Activated CD8-positive, alpha-beta memory T cell treated with anti-CD3 and anti-CD28 coated beads, Interleukin-2, amount 50 U/mL, for 1 hour (primary cell): ENCODE measurements around the gene CCDC13.

Experiments
- DNase-seq: peaks from one replicate; pipeline ENCODE4 v3.0.0-alpha.2; 2020; ENCODE audit errors: extremely low read depth

Gene CCDC13

GRCh38 chr3:42796332-42796885 is 23.4 kb upstream of the CCDC13 start:
- DNase-seq: no peak

- no peak for DNase-seq
These were observed 22.6 kb upstream of the CCDC13 start for GRCh38 chr3:42795621-42796181.

DNA sequence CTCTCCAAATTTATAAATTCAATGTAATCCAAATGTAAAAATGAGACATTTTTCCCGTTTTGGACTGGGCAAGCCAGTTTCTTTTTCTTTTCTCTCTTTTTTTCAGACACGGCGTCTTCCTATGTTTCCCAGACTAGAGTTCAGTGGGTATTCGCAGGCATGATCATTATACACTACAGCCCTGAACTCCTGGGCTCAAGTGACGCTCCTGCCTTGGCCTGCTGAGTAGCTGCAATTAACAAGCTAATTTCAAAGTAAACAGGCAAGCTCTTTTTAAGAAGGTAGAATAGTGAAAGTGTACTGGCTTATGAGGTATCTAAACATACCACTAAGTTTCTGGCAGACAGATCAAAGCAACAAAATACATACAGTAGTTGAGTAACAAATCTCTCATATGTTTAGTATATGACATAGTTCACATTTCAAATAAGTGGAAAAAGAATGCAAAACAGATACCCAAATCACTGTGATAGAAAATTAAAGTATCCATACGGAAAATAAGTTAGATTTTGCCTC is 17.7 kb upstream of the CCDC13 start:
- DNase-seq: no peak

DNA sequence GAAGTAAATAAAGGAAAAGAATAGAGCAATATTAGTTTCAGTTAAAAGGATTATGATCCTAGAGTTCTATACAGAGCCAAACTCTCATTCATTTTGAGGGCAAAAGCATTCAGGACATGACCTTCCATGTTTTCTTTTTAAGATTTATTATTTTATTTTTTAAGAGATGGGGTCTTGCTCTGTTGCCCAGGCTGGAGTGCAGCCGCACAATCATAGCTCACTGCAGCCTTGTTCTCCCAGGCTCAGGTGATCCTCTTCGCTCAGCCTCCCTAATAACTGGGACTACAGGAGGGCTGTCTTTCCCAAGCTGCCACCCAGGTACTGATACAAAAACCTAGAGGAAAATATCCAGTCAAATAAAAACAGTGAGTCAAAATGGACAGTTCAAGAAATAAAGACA is 13.6 kb upstream of the CCDC13 start:
- no peak for DNase-seq

DNA sequence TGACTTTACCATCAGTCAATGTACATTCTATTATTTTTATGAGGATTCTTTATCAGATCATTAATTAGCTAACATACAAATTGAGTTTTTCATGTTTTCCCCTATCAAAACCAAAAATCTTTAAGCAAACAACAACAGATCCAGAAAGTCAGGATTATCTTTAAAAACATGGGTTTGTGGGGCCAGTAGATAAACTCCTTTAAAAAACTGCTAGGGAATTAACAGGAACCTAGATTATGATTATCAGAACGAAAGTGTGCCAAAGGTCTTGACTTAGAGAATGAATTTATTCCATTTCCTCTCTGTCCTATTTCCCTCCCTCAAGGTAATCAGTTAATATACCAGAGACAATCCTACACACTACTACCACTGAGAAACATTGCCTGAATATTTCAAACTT is 13.2 kb upstream of the CCDC13 start:
- no peak for DNase-seq

DNA sequence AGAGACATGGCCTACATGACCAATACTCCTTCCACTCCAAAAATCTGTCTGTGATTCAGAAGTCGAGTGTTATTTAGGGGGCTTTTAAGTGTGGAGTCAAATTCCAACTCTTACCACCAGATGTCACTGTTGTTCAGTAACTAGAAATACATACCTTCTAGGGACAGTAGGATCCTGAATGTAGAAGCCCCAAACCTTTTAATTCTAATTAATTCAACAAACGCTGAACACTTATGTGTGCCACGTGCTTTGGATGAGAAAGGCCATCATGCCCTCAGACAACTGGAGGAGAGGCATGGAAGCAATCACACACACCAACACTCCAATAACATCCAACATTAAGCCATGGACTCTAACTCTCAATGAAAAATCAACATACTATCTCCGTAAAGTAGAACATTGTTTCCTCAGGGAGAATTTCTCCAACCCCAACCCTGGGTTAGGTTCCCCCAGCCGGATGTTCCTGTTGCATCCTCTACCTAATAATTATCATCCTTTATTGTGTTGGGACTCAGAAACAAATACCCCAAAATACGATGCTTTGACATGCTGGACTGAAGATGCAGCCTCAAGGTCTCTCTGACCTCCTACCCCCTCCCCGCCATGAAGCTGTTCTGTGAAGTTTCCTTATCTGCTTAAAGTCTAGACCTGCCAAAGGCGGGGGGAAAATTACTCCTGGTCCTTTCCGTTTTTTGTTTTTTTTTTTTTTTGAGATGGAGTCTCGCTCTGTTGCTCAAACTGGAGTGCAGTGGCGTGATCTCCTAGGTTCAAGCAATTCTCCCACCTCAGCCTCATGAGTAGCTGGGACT is 8.0 kb upstream of the CCDC13 start:
- no peak for DNase-seq

DNA sequence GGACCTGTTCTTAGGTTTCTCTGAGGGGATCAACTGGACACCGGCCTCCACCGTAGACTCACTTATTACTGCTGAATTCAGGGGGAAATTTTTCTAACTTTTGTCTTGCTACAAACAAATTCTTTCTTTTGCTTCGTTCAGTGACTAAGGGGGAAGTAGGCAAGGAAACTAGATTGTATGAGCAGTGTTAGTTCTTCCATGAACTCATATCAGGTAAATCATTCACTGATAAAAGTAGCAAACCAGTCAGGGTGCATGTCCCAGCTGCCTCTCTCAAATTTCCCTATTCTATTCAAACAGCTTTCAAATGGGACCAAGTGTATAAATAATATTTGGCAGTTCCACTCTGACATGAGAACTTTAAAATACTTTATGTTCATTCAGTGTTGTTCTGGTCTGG is 7.3 kb upstream of the CCDC13 start:
- no peak for DNase-seq

- DNase-seq: no peak
These were observed 5.6 kb upstream of the CCDC13 start for GRCh38 chr3:42778644-42779043.

DNA sequence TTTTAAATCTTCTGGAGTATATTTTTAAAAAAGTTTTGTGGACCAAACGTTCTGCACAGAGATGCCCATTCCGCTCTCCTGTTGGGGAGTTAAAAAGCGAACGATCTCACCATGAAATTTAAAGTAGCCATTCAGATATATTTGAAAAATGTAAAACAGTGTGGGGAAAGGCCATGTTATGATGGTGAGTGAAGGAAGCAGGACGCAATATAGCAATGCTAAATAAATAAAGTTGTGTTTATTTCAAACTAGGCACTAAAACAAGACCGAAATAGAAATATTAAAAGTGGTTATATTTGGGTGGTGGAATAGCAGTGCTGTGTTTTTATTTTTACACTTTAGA is 327 bp upstream of the CCDC13 start:
- no peak for DNase-seq

- no peak for DNase-seq
These were observed 1.8 kb downstream of the CCDC13 start for GRCh38 chr3:42771271-42771670.

- DNase-seq: no peak
These were observed 3.4 kb downstream of the CCDC13 start for GRCh38 chr3:42769477-42770131.

- DNase-seq: no peak
These were observed 8.3 kb downstream of the CCDC13 start for GRCh38 chr3:42764561-42765295.

DNA sequence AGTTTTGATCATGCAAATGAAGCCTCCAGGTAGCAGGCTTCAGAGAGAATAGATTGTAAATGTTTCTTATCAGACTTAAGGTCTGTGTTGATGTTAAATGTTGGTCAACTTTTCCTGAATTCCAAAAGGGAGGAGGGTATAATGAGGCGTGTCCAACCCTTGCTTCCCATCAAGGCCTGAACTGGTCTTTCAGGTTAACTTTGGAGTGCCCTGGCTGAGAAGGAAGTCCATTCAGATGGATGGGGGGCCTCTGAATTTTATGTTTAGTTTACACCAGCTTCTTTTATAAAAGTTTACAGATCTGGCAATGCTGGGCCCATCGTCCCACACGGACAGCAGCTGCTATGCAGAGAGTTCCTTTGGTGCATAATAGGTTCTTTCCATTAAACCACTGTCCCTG is 8.9 kb downstream of the CCDC13 start:
- no peak for DNase-seq

DNA sequence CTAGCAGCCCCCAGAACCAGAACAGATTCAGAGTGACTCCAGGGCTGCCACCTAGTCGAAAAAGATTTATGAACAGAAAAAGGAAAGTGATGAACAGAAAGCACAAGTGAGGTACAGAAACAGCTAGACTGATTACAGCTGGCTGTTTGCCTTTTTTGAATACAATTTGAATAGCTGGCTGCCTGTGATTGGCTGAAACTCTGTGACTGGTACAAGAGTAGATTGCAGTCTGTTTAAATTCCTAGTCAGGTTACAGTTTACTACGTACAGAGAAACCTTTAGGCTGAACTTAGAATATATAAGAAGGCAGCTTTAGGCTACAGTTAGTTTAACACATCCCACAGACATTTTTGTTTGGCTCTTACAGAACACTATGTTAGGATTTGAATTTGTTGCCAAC is 10.0 kb downstream of the CCDC13 start:
- no peak for DNase-seq

DNA sequence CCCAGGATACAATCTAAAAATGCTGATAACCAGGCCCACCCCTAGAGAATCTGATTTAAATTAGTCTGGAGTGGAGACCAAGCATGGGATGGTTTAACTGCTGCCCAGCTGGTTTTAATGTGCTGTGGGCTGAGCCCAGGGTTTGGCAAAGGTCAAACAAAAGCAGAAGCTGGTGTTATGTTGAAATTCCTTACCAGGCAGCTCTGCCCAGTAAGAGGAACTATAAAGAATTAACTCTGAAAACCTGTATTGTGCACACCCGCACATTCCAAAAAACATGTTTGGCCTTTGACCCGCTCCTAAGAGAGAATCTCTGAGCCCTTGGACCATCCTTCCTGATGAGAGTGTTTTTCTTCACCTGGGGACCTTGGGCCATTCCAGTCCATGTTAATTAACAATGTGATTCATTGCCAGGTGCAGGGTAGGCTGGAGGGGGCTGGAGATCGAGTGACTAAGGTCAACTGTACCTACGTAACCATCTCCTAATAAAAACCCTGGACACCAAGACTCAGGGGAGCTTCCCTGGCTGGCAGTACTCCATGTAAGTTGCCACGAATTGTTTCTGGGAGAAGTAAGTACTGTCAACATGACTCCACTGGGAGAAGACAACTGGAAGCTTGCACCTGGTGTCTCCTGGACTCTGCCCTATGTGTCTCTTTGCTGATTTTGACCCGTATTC is 10.9 kb downstream of the CCDC13 start:
- DNase-seq: no peak

- DNase-seq: no peak
These were observed 14.9 kb downstream of the CCDC13 start for GRCh38 chr3:42758126-42758525.

DNA sequence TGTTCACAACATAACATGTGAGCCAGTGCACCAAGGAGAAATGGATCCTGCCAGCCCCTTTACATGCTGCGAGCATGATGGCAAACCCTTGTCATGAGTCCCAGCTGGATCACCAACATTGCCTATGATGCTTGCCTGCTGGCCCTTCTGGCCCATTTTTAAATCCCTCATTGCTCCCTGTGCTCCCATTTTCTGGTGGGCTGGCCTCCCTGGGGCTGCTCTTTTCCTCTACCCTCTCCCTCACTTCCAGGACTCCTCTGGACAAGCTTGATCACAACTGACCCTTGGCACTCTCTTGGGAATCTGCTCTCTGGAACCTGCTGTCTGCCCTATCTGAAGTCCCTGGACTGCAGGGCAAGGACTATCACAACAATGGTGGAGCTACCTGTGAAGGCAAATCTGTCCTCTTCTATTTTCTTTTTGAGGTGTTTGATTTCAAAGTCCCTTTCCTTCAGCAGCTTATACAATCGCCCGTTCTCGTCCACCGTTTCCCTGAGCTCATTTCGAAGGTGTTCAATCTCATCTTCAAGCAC is 16.3 kb downstream of the CCDC13 start:
- no peak for DNase-seq

- no peak for DNase-seq
These were observed 17.1 kb downstream of the CCDC13 start for GRCh38 chr3:42755681-42756578.

GRCh38 chr3:42753757-42754156 is 19.3 kb downstream of the CCDC13 start:
- DNase-seq: no peak

DNA sequence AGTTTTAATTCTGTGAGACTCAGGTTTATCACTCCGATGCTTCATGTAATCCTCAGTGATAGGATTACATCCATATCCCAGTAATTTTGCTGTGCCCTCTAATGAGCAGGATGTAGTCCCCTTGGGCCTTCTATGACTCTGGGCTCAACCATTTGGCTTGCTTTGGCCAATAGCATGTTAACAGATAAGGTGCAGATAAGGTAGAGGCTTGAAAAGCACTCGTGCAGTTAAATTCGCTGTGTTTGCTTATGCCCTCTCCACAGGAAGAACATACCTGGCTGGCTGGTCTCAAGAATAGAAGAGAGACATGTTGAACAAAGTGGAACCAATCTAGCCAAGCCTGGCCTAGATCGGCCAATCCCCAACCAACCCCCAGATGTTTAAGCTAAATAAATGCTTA is 20.1 kb downstream of the CCDC13 start:
- no peak for DNase-seq
